Neuronal stem cell (in vitro differentiated cells): ENCODE data around the gene FOXL2.

Experiments
- DNase-seq: peaks from one replicate; pipeline ENCODE4 v3.0.0-alpha.2; 2013; ENCODE audit warnings: low spot score
- H2AFZ ChIP-seq: one replicate; pipeline ENCODE4 v1.6.1; 2013; ENCODE audit warnings: mild to moderate bottlenecking, low read length, inconsistent platforms
- H2AK5ac ChIP-seq: 2 replicates; pipeline ENCODE4 v1.6.1; 2013; ENCODE audit warnings: low read depth, mild to moderate bottlenecking, inconsistent platforms, low read length, moderate library complexity, mixed read lengths
- H2BK120ac ChIP-seq: 2 replicates; pipeline ENCODE4 v1.6.1; 2013; ENCODE audit warnings: low read depth, mild to moderate bottlenecking, inconsistent platforms, low read length, moderate library complexity, mixed read lengths
- H2BK12ac ChIP-seq: one replicate; pipeline ENCODE4 v1.6.1; 2013; ENCODE audit warnings: low read length, inconsistent platforms
- H2BK15ac ChIP-seq: 2 replicates; pipeline ENCODE4 v1.6.1; 2013; ENCODE audit warnings: mild to moderate bottlenecking, low read length, inconsistent platforms, mixed read lengths
- H2BK5ac ChIP-seq: one replicate; pipeline ENCODE4 v1.6.1; 2013; ENCODE audit warnings: inconsistent platforms, mild to moderate bottlenecking, low read length, moderate library complexity
- H3K14ac ChIP-seq: one replicate; pipeline ENCODE4 v1.6.1; 2013; ENCODE audit warnings: low read length, inconsistent platforms
- H3K18ac ChIP-seq: 2 replicates; pipeline ENCODE4 v1.6.1; 2013; ENCODE audit warnings: low read length, inconsistent platforms
- H3K23ac ChIP-seq: 2 replicates; pipeline ENCODE4 v1.6.1; 2013; ENCODE audit warnings: low read depth, mild to moderate bottlenecking, mixed read lengths, low read length, inconsistent platforms; ENCODE audit not compliant: poor library complexity
- H3K27ac ChIP-seq: replicated peaks from 3 replicates; pipeline ENCODE4 v1.5.1; 2013; ENCODE audit warnings: low read length, inconsistent platforms
- H3K27me3 ChIP-seq, 3 experiments: 2 replicates each; pipeline ENCODE4 v1.6.1; 2013; ENCODE audit warnings: low read length in 3 of 3, mild to moderate bottlenecking in 2 of 3, inconsistent platforms in 1 of 3, low read depth in 1 of 3, mixed read lengths in 1 of 3, moderate library complexity in 1 of 3; ENCODE audit not compliant: control insufficient read depth in 3 of 3, insufficient read depth in 3 of 3
- H3K36me3 ChIP-seq, 2 donors: replicated peaks in 1 of 2; 2 replicates each; pipeline ENCODE4 v1.6.1; 2013; ENCODE audit warnings: low read length in 2 of 2; ENCODE audit not compliant: control insufficient read depth in 2 of 2, insufficient read depth in 2 of 2
- H3K4ac ChIP-seq: 2 replicates; pipeline ENCODE4 v1.6.1; 2013; ENCODE audit warnings: inconsistent platforms, mild to moderate bottlenecking, low read length, moderate library complexity
- H3K4me1 ChIP-seq, 2 donors: 1 replicate in 1 of 2; 2 replicates in 1 of 2; pipeline ENCODE4 v1.6.1; 2013; ENCODE audit warnings: low read length in 2 of 2, low read depth in 1 of 2; ENCODE audit not compliant: control insufficient read depth in 2 of 2, insufficient read depth in 1 of 2
- H3K4me2 ChIP-seq: one replicate; pipeline ENCODE4 v1.6.1; 2013; ENCODE audit warnings: mild to moderate bottlenecking, low read length, inconsistent platforms; ENCODE audit not compliant: insufficient read depth, poor library complexity, severe bottlenecking
- H3K4me3 ChIP-seq, 2 donors: 2 replicates each; pipeline ENCODE4 v1.5.1; 2013; ENCODE audit warnings: low read length in 2 of 2, mild to moderate bottlenecking in 2 of 2, inconsistent platforms in 1 of 2, moderate library complexity in 1 of 2
- H3K79me1 ChIP-seq: one replicate; pipeline ENCODE4 v1.6.1; 2013; ENCODE audit warnings: low read depth, mild to moderate bottlenecking, inconsistent platforms, low read length, moderate library complexity
- H3K9ac ChIP-seq: one replicate; pipeline ENCODE4 v1.6.1; 2013; ENCODE audit warnings: mild to moderate bottlenecking, low read depth, low read length, inconsistent platforms; ENCODE audit not compliant: poor library complexity
- H3K9me3 ChIP-seq, 2 donors: replicated peaks in 1 of 2; 2 replicates each; pipeline versions ENCODE3 to v1.6.1; 2013; ENCODE audit warnings: low read length in 2 of 2, mild to moderate bottlenecking in 2 of 2, inconsistent platforms in 1 of 2, low read depth in 1 of 2, mixed read lengths in 1 of 2, moderate library complexity in 1 of 2; ENCODE audit not compliant: control insufficient read depth in 2 of 2, insufficient read depth in 1 of 2
- H4K8ac ChIP-seq: one replicate; pipeline ENCODE4 v1.6.1; 2013; ENCODE audit warnings: low read depth, mild to moderate bottlenecking, inconsistent platforms, low read length, moderate library complexity
- H4K91ac ChIP-seq: one replicate; pipeline ENCODE4 v1.6.1; 2013; ENCODE audit warnings: low read length, low read depth, mild to moderate bottlenecking, inconsistent platforms; ENCODE audit not compliant: poor library complexity
- WGBS, 2 donors: extraction: QIAGEN DNeasy Blood & Tissue Kit; methylation state at CpG; one replicate each; pipeline ENCODE4 v1.1.7; 2013; ENCODE audit warnings: missing lambda C conversion rate in 2 of 2, mixed read lengths in 1 of 2; ENCODE audit not compliant: insufficient read length in 2 of 2, insufficient replicate concordance in 1 of 2; ENCODE audit errors: extremely low coverage in 2 of 2; 5-methylcytosine and 5-hydroxymethylcytosine counted together

The FOXL2 gene

DNA sequence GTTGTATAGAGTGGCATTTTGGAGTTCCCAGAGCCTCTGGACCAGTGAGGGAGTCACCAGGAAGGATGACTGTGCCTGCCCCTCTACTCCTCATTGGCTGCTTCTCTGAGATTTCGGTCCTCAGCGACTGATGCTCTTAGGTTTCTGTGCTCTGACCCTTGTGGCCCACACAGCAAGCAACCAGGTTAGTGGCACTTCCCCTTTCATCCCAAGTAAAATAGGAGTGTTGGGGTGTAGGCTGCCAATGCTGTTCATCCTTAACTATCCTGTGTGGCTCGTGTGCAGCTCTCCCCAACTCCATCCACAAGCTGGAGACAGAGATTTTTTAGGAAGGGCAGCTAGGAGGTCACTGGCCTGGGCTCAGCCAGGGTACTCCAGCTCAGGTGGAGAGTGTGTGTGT lies 37.9 kb upstream of the FOXL2 start:
- Histone ChIP-seq H3K4me3 (no peak overlapping the region), H3K14ac (no peak overlapping the region), H3K79me1 (no peaks in the 10 kb centered on the region), H2BK12ac (no peak overlapping the region), H3K18ac (no peak overlapping the region), H3K23ac (no peak overlapping the region), H3K4me1 (peaks cover 0 to 5% of the 10 kb centered on the region in 2 donors), H3K27ac (no peak overlapping the region), H3K9ac (no peak overlapping the region), H2BK15ac (no peak overlapping the region), H2AFZ (no peak overlapping the region), H4K91ac (no peak overlapping the region), H4K8ac (no peak overlapping the region), H3K36me3 (no peaks in the 10 kb centered on the region), H2BK5ac (no peak overlapping the region), H3K27me3 (peaks cover 0 to 10% (median 0%) of the 10 kb centered on the region in 3 experiments), H3K9me3 (no peaks in the 10 kb centered on the region), H2BK120ac (no peak overlapping the region), H3K4ac (no peak overlapping the region), H2AK5ac (no peak overlapping the region), H3K4me2 (no peak overlapping the region)
- no peak for DNase-seq
- no CpG with 5 or more reads among the region's 3 CpGs for WGBS, 2 donors

DNA sequence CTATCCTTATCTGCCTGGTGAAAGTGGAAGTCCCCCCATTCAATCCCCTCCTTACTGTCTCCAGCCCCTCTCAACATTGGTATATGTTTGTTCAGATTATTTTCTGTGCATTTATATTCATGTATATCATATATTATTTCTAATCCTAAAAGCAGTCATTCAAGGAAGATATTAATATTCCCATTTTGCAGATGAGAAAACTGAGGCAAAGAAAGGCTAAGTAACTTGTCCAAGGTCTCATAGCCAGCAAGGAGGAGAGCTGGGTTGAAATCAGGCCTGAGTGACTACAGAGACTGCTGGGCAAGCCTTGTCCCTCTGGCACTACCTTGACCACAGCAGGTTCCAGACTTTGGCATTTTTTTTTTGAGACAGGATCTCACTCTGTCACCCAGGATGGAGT lies 29.1 kb upstream of the FOXL2 start:
- Histone ChIP-seq H2AFZ (no peak overlapping the region), H3K23ac (no peak overlapping the region), H3K4me2 (no peak overlapping the region), H3K4me3 (no peak overlapping the region), H3K9ac (no peak overlapping the region), H4K91ac (no peak overlapping the region), H2BK12ac (no peak overlapping the region), H2BK5ac (no peak overlapping the region), H2AK5ac (no peak overlapping the region), H3K4ac (no peak overlapping the region), H3K79me1 (no peaks in the 10 kb centered on the region), H4K8ac (no peak overlapping the region), H2BK15ac (no peak overlapping the region), H3K36me3 (no peaks in the 10 kb centered on the region), H3K14ac (no peak overlapping the region), H3K27me3 (no peaks in the 10 kb centered on the region), H2BK120ac (no peak overlapping the region), H3K18ac (no peak overlapping the region), H3K27ac (no peak overlapping the region), H3K4me1 (peaks cover 0 to 5% of the 10 kb centered on the region in 2 donors), H3K9me3 (no peaks in the 10 kb centered on the region)
- no peak for DNase-seq

DNA sequence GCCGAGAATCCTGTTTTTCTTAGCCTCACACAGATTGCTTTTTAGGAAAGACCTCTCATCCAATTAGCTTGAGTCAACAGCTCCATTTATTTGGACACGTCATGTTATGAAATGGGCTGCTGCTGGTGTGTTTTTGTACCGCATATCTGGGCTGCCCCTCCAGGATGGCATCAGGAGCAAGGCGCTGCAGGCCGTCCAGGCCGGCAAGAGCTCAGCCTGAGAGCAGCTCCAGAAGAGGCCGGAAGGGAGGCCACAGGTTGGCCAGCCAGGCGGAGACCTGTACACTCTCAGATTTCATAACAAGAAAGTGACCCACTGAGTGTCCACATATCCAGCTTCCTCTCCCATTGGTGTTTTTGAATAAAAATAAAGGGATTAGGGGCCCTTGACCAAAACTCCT lies 28.4 kb upstream of the FOXL2 start:
- WGBS, 2 donors: no CpG with 5 or more reads among the region's 8 CpGs
- Histone ChIP-seq H2AK5ac (no peak overlapping the region), H3K4ac (no peak overlapping the region), H2BK5ac (no peak overlapping the region), H3K18ac (no peak overlapping the region), H3K9ac (no peak overlapping the region), H4K8ac (no peak overlapping the region), H3K9me3 (no peaks in the 10 kb centered on the region), H3K27ac (no peak overlapping the region), H3K4me1 (peaks cover 0 to 5% of the 10 kb centered on the region in 2 donors), H3K36me3 (no peaks in the 10 kb centered on the region), H3K14ac (no peak overlapping the region), H2BK15ac (no peak overlapping the region), H3K79me1 (no peaks in the 10 kb centered on the region), H2BK12ac (no peak overlapping the region), H3K27me3 (no peaks in the 10 kb centered on the region), H3K4me3 (no peak overlapping the region), H3K4me2 (no peak overlapping the region), H3K23ac (no peak overlapping the region), H2BK120ac (no peak overlapping the region), H4K91ac (no peak overlapping the region), H2AFZ (no peak overlapping the region)
- DNase-seq: no peak

DNA sequence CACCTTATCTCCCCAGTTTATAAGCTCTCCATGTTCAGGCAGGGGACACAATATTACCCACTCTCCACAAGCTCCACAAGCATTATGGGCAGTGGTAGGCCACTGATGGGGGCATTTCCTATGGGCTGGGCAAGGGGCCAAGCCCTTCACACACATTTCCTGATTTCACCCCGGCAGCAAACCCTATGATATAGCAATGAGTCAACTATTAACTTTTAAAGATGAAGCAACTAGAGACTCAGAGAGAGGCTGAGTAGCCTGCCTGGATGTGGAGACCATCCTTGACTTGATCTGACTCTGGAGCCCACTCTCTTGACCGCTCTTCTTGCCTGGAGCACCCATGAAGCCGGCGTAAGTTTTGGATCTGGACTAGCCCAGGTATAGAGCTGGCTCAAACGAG lies 27.5 kb upstream of the FOXL2 start:
- H3K23ac ChIP-seq: no peak overlapping the region
- no peak overlapping the region for H3K9ac ChIP-seq
- H3K14ac ChIP-seq: no peak overlapping the region
- no peaks in the 10 kb centered on the region for H3K27me3 ChIP-seq
- H3K4ac ChIP-seq: no peak overlapping the region
- no peak overlapping the region for H2BK120ac ChIP-seq
- no peak overlapping the region for H3K18ac ChIP-seq
- H3K9me3 ChIP-seq: no peaks in the 10 kb centered on the region
- H3K27ac ChIP-seq: no peak overlapping the region
- no peak overlapping the region for H2AFZ ChIP-seq
- H3K4me1 ChIP-seq: peaks cover 0 to 5% of the 10 kb centered on the region in 2 donors
- no peak overlapping the region for H2BK15ac ChIP-seq
- no peak overlapping the region for H4K91ac ChIP-seq
- no peak for DNase-seq
- H2BK5ac ChIP-seq: no peak overlapping the region
- H3K36me3 ChIP-seq: no peaks in the 10 kb centered on the region
- no peak overlapping the region for H3K4me2 ChIP-seq
- H3K79me1 ChIP-seq: no peaks in the 10 kb centered on the region
- no peak overlapping the region for H4K8ac ChIP-seq
- no peak overlapping the region for H2BK12ac ChIP-seq
- WGBS, 2 donors: no CpG with 5 or more reads among the region's 5 CpGs
- no peak overlapping the region for H2AK5ac ChIP-seq
- H3K4me3 ChIP-seq: no peak overlapping the region
